Body of pancreas (tissue), 4 donors: ENCODE data around the gene MMS22L. TPM values are rescaled to one million over a fixed set of nuclear protein-coding genes. Genes with fewer than 3 reads are reported as not detected.
"Not testable (repeated sequence)": the region's sequence is repeated elsewhere in the genome, so short reads cannot be mapped to it uniquely, and the experiment has no call there.

Experiments used
- ATAC-seq: fragments of 150-250 bp; one replicate; pipeline ENCODE4 v1.9.1; 2016
- DNase-seq, 4 donors: peaks; one replicate each; pipeline ENCODE4 v3.0.0-alpha.2; 2019
- H3K27ac ChIP-seq, 4 donors: fragments of 200-600 bp; sonication (generic); 1 replicate in 3 of 4; 2 replicates in 1 of 4; pipeline versions ENCODE4 v1.5.1 to v1.6.1; 2016 to 2019; ENCODE audit warnings: mild to moderate bottlenecking in 1 of 4, mixed read lengths in 1 of 4, moderate library complexity in 1 of 4
- H3K27me3 ChIP-seq, 2 donors: fragments of 200-600 bp; sonication (generic); one replicate each; pipeline ENCODE4 v1.6.0; 2016; ENCODE audit warnings: mild to moderate bottlenecking in 1 of 2
- H3K36me3 ChIP-seq, 2 donors: fragments of 200-600 bp; sonication (generic); replicated peaks in 1 of 2; 2 replicates each; pipeline ENCODE4 v1.5.1; 2016; ENCODE audit warnings: low read depth in 2 of 2; ENCODE audit not compliant: insufficient read depth in 1 of 2
- H3K4me1 ChIP-seq: fragments of 200-600 bp; sonication (generic); one replicate; pipeline ENCODE4 v1.6.0; 2016
- H3K4me3 ChIP-seq, 2 donors: fragments of 200-600 bp; sonication (generic); 1 replicate in 1 of 2; 2 replicates in 1 of 2; pipeline ENCODE4 v1.5.1; 2016 to 2019
- H3K9me3 ChIP-seq, 3 donors: fragments of 200-600 bp; sonication (generic); 1 replicate in 2 of 3; 2 replicates in 1 of 3; pipeline ENCODE4 v1.5.1; 2016
- POLR2A ChIP-seq, 3 donors: fragments of 450-650 bp; IDR thresholded peaks; one replicate each; pipeline ENCODE4 v1.6.1; 2016; ENCODE audit warnings: antibody characterized with exemption in 3 of 3, mild to moderate bottlenecking in 2 of 3
- WGBS, 2 donors: methylation state at CpG; one replicate each; pipeline ENCODE4 v1.1.5; 2017; 5-methylcytosine and 5-hydroxymethylcytosine counted together
- intact Hi-C: fragments of 100-400 bp; cut with DNase I; formaldehyde crosslinking; loops from one replicate; pipeline ENCODE4 v1.15.1; 2023
- total RNA-seq, 2 donors: library from RNA; depleted of rRNA; stranded (reverse); fragments of >200 nt; gene quantifications; one replicate each; pipeline ENCODE4 v1.1.0, GENCODE V29; 2016
- TF ChIP-seq, protein P1 (sequence below), 7 experiments: fragments of 450-650 bp in 4 of 7; fragments of 200-600 bp in 3 of 7; sonication (generic) in 3 of 7; IDR thresholded peaks; one replicate each; pipeline ENCODE4 v1.5.1; 2016 to 2019; ENCODE audit warnings: antibody characterized with exemption in 7 of 7

Gene MMS22L
- total RNA-seq, 2 donors from 2014 or later: 7.3 to 8.3 TPM

DNA sequence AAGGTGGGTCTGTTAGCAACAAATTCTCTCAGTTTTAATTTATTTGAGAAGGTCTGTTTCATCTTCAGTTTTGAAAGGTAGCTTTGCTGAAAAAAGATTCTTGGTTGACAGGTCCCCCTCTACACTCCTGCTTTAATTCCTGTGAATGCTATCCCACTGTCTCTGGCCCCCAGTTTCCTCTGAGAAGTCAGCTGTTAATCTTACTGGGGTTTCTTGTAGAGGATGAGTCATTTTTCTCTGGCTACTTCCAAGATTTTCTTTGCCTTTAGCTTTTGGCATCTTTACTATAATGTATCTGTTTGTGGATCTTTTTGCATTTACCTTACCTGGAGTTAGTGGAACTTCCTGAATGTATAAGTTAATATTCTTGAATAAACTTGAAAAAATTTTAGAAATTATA lies 122.7 kb downstream of the MMS22L start:
- DNase-seq: no peak
- intact Hi-C loops: no loop called here

GRCh38 chr6:97155447-97155846 lies 127.6 kb downstream of the MMS22L start:
- H3K4me3 ChIP-seq, H3K9me3 ChIP-seq, H3K36me3 ChIP-seq, ATAC-seq, H3K27me3 ChIP-seq, intact Hi-C loops, DNase-seq, H3K27ac ChIP-seq, H3K4me1 ChIP-seq: not testable (repeated sequence)
- 97 to 99% methylated on average over 5 of the region's 5 CpGs for WGBS, 2 donors

More for the DNA sequence above, 122.7 kb downstream of the MMS22L start:
- H3K27me3 ChIP-seq: no peaks in the 10 kb centered on the region
- H3K4me1 ChIP-seq: no peaks in the 10 kb centered on the region
- no peak overlapping the region for H3K4me3 ChIP-seq
- no peak for ATAC-seq
- no peaks in the 10 kb centered on the region for H3K36me3 ChIP-seq
- no peak overlapping the region for H3K27ac ChIP-seq
- no peaks in the 10 kb centered on the region for H3K9me3 ChIP-seq
- no peak for TF ChIP-seq POLR2A (IDR thresholded peaks at IDR 0.05)
- TF ChIP-seq, protein P1, sequence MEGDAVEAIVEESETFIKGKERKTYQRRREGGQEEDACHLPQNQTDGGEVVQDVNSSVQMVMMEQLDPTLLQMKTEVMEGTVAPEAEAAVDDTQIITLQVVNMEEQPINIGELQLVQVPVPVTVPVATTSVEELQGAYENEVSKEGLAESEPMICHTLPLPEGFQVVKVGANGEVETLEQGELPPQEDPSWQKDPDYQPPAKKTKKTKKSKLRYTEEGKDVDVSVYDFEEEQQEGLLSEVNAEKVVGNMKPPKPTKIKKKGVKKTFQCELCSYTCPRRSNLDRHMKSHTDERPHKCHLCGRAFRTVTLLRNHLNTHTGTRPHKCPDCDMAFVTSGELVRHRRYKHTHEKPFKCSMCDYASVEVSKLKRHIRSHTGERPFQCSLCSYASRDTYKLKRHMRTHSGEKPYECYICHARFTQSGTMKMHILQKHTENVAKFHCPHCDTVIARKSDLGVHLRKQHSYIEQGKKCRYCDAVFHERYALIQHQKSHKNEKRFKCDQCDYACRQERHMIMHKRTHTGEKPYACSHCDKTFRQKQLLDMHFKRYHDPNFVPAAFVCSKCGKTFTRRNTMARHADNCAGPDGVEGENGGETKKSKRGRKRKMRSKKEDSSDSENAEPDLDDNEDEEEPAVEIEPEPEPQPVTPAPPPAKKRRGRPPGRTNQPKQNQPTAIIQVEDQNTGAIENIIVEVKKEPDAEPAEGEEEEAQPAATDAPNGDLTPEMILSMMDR (IDR thresholded peaks at IDR 0.05): no peak

- Histone ChIP-seq H3K27ac (no peak overlapping the region), H3K27me3 (no peaks in the 10 kb centered on the region), H3K4me3 (no peak overlapping the region), H3K36me3 (no peaks in the 10 kb centered on the region), H3K9me3 (no peaks in the 10 kb centered on the region), H3K4me1 (no peaks in the 10 kb centered on the region)
- DNase-seq (no peak), ATAC-seq (no peak)
- TF ChIP-seq, protein P1 (IDR thresholded peaks at IDR 0.05): no peak
- TF ChIP-seq POLR2A (IDR thresholded peaks at IDR 0.05): no peak
- 89% methylated on average over 3 of the region's 3 CpGs for WGBS, 2 donors
- intact Hi-C loops: no loop called here
These were observed 129.0 kb downstream of the MMS22L start for GRCh38 chr6:97154015-97154414.

DNA sequence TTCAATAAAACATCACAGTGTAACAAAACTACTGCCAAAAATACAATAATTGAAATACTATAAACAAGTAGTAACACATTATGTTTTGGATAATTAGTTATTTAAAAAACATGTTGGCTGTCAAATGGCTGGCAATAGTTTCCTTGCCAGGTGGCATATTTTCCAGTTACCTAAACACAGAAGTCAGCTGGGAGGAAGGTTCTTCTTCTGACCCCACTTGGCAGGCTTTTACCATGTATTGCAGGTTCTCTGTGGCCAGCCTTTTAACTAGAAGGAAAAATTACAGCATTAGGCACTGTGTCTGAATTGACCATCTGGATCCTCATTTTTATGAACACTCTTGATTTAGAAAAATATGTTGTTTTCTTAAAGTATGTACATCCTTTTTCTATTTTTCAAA lies 131.4 kb downstream of the MMS22L start:
- Histone ChIP-seq H3K4me1 (no peaks in the 10 kb centered on the region), H3K27me3 (no peaks in the 10 kb centered on the region), H3K9me3 (no peaks in the 10 kb centered on the region), H3K4me3 (no peak overlapping the region), H3K36me3 (no peaks in the 10 kb centered on the region), H3K27ac (no peak overlapping the region)
- intact Hi-C loops: no loop called here
- no peak for TF ChIP-seq POLR2A (IDR thresholded peaks at IDR 0.05)
- TF ChIP-seq, protein P1 (IDR thresholded peaks at IDR 0.05): no peak
- ATAC-seq (no peak), DNase-seq (no peak)

GRCh38 chr6:97150932-97151331 lies 132.1 kb downstream of the MMS22L start:
- no peak for ATAC-seq

More at GRCh38 chr6:97150932-97151331, 132.1 kb downstream of the MMS22L start:
- DNase-seq: no peak
- intact Hi-C loops: no loop called here
- 94 to 96% methylated on average over 3 of the region's 3 CpGs for WGBS, 2 donors
- H3K27ac ChIP-seq: no peak overlapping the region
- no peaks in the 10 kb centered on the region for H3K27me3 ChIP-seq
- TF ChIP-seq, protein P1 (IDR thresholded peaks at IDR 0.05): no peak
- no peak for TF ChIP-seq POLR2A (IDR thresholded peaks at IDR 0.05)
- H3K9me3 ChIP-seq: no peaks in the 10 kb centered on the region
- no peak overlapping the region for H3K4me3 ChIP-seq
- H3K36me3 ChIP-seq: no peaks in the 10 kb centered on the region
- no peaks in the 10 kb centered on the region for H3K4me1 ChIP-seq
